Neutrophil (primary cell): ENCODE measurements around the gene SPATA16.
"Not testable (repeated sequence)": the region's sequence is repeated elsewhere in the genome, so short reads cannot be mapped to it uniquely, and the experiment has no call there.

Source experiments
- H3K27ac ChIP-seq: fragments of 200-600 bp; sonication (generic); 2 replicates; pipeline ENCODE4 v1.5.1; 2016; ENCODE audit warnings: mild to moderate bottlenecking, moderate library complexity
- H3K27me3 ChIP-seq: fragments of 200-600 bp; sonication (generic); 2 replicates; pipeline ENCODE4 v1.6.0; 2016; ENCODE audit warnings: mild to moderate bottlenecking
- H3K36me3 ChIP-seq: fragments of 200-600 bp; sonication (generic); 2 replicates; pipeline ENCODE4 v1.5.1; 2017
- H3K4me1 ChIP-seq, 2 experiments: fragments of 200-600 bp in 1 of 2; sonication (generic) in 1 of 2; 1 replicate in 1 of 2; 2 replicates in 1 of 2; pipeline versions ENCODE4 v1.5.1 to v1.6.1; 2013 to 2016; ENCODE audit warnings: low read depth in 1 of 2, low read length in 1 of 2, mild to moderate bottlenecking in 1 of 2, moderate library complexity in 1 of 2; ENCODE audit not compliant: control insufficient read depth in 1 of 2, insufficient read depth in 1 of 2
- H3K4me3 ChIP-seq, 2 experiments: fragments of 200-600 bp in 1 of 2; sonication (generic) in 1 of 2; 1 replicate in 1 of 2; 2 replicates in 1 of 2; pipeline ENCODE4 v1.5.1; 2013 to 2016; ENCODE audit warnings: low read depth in 1 of 2, low read length in 1 of 2, mild to moderate bottlenecking in 1 of 2, moderate library complexity in 1 of 2
- H3K9me3 ChIP-seq: fragments of 200-600 bp; sonication (generic); 2 replicates; pipeline ENCODE4 v1.5.1; 2016
- CTCF ChIP-seq: fragments of 200-600 bp; sonication (generic); IDR thresholded peaks from 2 replicates; pipeline ENCODE4 v1.5.1; 2016; ENCODE audit warnings: antibody characterized with exemption

The SPATA16 gene

GRCh38 chr3:173027429-173027828 lies 113.6 kb downstream of the SPATA16 start:
- Histone ChIP-seq H3K9me3 (no peaks in the 10 kb centered on the region), H3K4me3 (no peak overlapping the region), H3K36me3 (no peaks in the 10 kb centered on the region), H3K27ac (no peak overlapping the region), H3K4me1 (no peaks in the 10 kb centered on the region), H3K27me3 (no peaks in the 10 kb centered on the region)
- no peak for TF ChIP-seq CTCF

GRCh38 chr3:173025941-173026340 lies 115.1 kb downstream of the SPATA16 start:
- H3K27ac ChIP-seq = no peak overlapping the region
- no peaks in the 10 kb centered on the region for H3K36me3 ChIP-seq
- TF ChIP-seq CTCF = no peak
- no peaks in the 10 kb centered on the region for H3K4me1 ChIP-seq
- H3K27me3 ChIP-seq = no peaks in the 10 kb centered on the region
- H3K4me3 ChIP-seq = no peak overlapping the region
- no peaks in the 10 kb centered on the region for H3K9me3 ChIP-seq

GRCh38 chr3:173021547-173022185 lies 119.4 kb downstream of the SPATA16 start:
- Histone ChIP-seq H3K4me1 (no peaks in the 10 kb centered on the region), H3K27me3 (no peaks in the 10 kb centered on the region), H3K9me3 (no peaks in the 10 kb centered on the region), H3K4me3 (no peak overlapping the region), H3K36me3 (no peaks in the 10 kb centered on the region), H3K27ac (no peak overlapping the region)
- no peak for TF ChIP-seq CTCF

- not testable (repeated sequence) for H3K4me1 ChIP-seq, H3K36me3 ChIP-seq, H3K4me3 ChIP-seq, H3K27me3 ChIP-seq, H3K27ac ChIP-seq, H3K9me3 ChIP-seq
These were observed 120.9 kb downstream of the SPATA16 start for GRCh38 chr3:173020128-173020527.

GRCh38 chr3:173019378-173019777 lies 121.7 kb downstream of the SPATA16 start:
- TF ChIP-seq CTCF = no peak
- Histone ChIP-seq H3K36me3 (no peaks in the 10 kb centered on the region), H3K27ac (no peak overlapping the region)

GRCh38 chr3:173018758-173019157 lies 122.3 kb downstream of the SPATA16 start:
- H3K27me3 ChIP-seq = no peaks in the 10 kb centered on the region
- no peaks in the 10 kb centered on the region for H3K9me3 ChIP-seq
- no peak overlapping the region for H3K4me3 ChIP-seq
- H3K36me3 ChIP-seq = no peaks in the 10 kb centered on the region
- H3K4me1 ChIP-seq = no peaks in the 10 kb centered on the region
- no peak for TF ChIP-seq CTCF
- H3K27ac ChIP-seq = no peak overlapping the region

More at GRCh38 chr3:173019378-173019777, 121.7 kb downstream of the SPATA16 start:
- no peak overlapping the region for H3K4me3 ChIP-seq
- H3K27me3 ChIP-seq = no peaks in the 10 kb centered on the region
- H3K9me3 ChIP-seq = no peaks in the 10 kb centered on the region
- no peaks in the 10 kb centered on the region for H3K4me1 ChIP-seq
